Large intestine (tissue), 3 donors: Measurements from ENCODE around the gene CMYA5. TPM values are rescaled to one million over a fixed set of nuclear protein-coding genes. Genes with fewer than 3 reads are reported as not detected.

Experiments
- DNase-seq, 2 donors: peaks; one replicate each; pipeline versions ENCODE4 v3.0.0 to v3.0.0-alpha.2; 2013
- H3K27ac ChIP-seq: one replicate; pipeline ENCODE4 v1.5.1; 2013; ENCODE audit warnings: low read length
- H3K27me3 ChIP-seq: 2 replicates; pipeline ENCODE4 v1.6.1; 2013; ENCODE audit warnings: low read length; ENCODE audit not compliant: control insufficient read depth, insufficient read depth
- H3K36me3 ChIP-seq: 2 replicates; pipeline ENCODE4 v1.6.1; 2013; ENCODE audit warnings: low read length; ENCODE audit not compliant: control insufficient read depth, insufficient read depth
- H3K4me1 ChIP-seq: one replicate; pipeline ENCODE4 v1.6.1; 2013; ENCODE audit warnings: low read length; ENCODE audit not compliant: control insufficient read depth, insufficient read depth
- H3K4me3 ChIP-seq: one replicate; pipeline ENCODE4 v1.5.1; 2013; ENCODE audit warnings: low read length
- H3K9me3 ChIP-seq: one replicate; pipeline ENCODE4 v1.6.1; 2013; ENCODE audit warnings: mild to moderate bottlenecking, low read depth, low read length, moderate library complexity; ENCODE audit not compliant: control insufficient read depth
- WGBS: methylation state at CpG from one replicate; pipeline ENCODE4 v1.1.5; 2013; ENCODE audit warnings: low lambda C conversion rate; ENCODE audit not compliant: insufficient coverage; 5-methylcytosine and 5-hydroxymethylcytosine counted together
- polyA plus RNA-seq: library from polyadenylated mRNA; unstranded; fragments of 120-200 nt; gene quantifications from one replicate; pipeline ENCODE4 v1.2.1, GENCODE V29; 2013

The CMYA5 gene
- polyA plus RNA-seq, 1 donor, result 2.3 TPM

DNA sequence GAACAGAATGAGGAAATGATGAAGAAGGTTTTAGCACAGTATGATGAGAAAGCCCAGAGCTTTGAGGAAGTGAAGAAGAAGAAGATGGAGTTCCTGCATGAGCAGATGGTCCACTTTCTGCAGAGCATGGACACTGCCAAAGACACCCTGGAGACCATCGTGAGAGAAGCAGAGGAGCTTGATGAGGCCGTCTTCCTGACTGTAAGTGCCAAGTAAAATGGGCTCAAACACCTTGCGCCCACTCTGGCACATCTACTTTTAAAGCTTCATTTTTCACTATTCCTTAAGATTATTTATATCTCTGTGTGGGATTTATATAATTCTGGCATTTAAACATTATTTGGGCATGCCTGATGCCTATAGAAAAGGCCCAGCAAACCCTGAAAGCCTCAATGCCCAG is 55.6 kb downstream of the CMYA5 start:
- Histone ChIP-seq H3K4me1 (no peaks in the 10 kb centered on the region), H3K27ac (no peak overlapping the region), H3K9me3 (no peaks in the 10 kb centered on the region), H3K4me3 (no peak overlapping the region), H3K27me3 (no peaks in the 10 kb centered on the region), H3K36me3 (no peaks in the 10 kb centered on the region)
- 80% methylated on average over 1 of the region's 3 CpGs for WGBS
- no peak for DNase-seq

- H3K4me1 ChIP-seq, result no peaks in the 10 kb centered on the region
- 0% methylated on average over 2 of the region's 4 CpGs for WGBS
- H3K4me3 ChIP-seq, result no peak overlapping the region
- H3K36me3 ChIP-seq, result no peaks in the 10 kb centered on the region
- no peak for DNase-seq
- H3K27me3 ChIP-seq, result no peaks in the 10 kb centered on the region
- H3K9me3 ChIP-seq, result no peaks in the 10 kb centered on the region
- no peak overlapping the region for H3K27ac ChIP-seq
Measured at GRCh38 chr5:79746642-79747569, 57.3 kb downstream of the CMYA5 start.

DNA sequence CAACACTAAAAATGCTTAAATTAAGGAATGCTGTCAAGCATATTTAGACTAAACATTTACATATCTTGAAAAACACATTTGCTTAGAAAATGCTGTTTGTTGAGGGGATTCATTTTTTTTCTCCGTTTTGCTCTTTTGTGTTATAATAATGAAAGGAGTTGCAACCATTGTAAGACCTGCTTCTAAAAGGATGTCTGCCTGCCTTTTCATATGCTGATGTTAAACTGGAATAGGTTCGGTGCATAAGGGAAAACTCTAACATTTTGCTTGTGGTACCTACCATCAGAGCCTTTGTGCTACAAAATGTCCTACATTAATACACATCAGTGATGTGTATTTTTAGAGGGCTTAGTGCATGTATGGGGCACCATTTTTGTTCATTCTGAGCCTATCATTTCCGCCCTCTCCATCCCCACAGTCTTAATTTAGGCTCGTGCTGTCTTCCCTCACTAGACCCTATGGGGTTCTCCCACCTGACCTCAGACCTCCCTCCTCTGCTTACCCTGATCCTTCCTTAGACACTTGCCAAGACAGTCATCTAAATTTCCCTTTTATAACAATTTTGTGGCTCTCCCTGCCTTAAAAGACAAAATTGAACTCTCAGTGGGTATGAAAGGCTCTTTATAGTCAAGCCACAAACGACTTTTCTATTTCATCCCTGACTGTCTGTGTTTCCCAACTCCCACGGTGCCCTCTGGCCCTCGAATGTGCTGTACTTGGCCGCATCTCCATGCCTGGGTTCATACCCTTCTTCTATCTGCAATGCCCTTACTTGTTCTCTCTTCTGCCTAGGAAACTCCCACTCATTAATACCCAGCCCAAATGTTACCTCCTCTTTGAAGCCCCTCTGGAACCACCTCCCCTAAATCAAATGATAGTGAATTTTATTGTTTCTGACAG is 61.2 kb downstream of the CMYA5 start:
- H3K36me3 ChIP-seq, result no peaks in the 10 kb centered on the region
- H3K4me1 ChIP-seq, result peaks cover 14% of the 10 kb centered on the region
- H3K4me3 ChIP-seq, result no peak overlapping the region
- no peaks in the 10 kb centered on the region for H3K9me3 ChIP-seq
- H3K27ac ChIP-seq, result no peak overlapping the region
- no peaks in the 10 kb centered on the region for H3K27me3 ChIP-seq
- 80% methylated on average over 3 of the region's 8 CpGs for WGBS
- DNase-seq, result no peak

DNA sequence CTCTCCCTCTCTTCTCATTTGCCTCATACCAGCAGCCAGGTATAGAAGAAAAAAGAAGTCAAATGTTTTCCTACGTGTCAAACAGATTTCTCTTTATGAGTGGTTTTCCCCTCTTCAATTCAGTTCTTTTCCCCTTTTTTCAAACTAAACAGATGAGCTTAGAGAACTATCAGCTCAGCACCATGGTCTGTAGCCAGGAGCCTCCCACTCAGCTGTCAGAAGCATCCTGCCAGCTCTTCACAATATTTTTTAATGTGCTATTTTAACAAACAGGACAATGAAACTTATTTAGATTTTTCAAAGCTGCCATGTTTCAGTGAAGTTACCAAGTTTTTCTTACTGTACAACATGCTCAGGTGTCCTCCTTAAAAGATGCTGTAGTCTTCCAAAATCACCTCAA is 63.5 kb downstream of the CMYA5 start:
- WGBS, result no CpG with 5 or more reads among the region's 1 CpG
- Histone ChIP-seq H3K9me3 (no peaks in the 10 kb centered on the region), H3K4me1 (peaks cover 19% of the 10 kb centered on the region), H3K36me3 (no peaks in the 10 kb centered on the region), H3K27ac (no peak overlapping the region), H3K4me3 (no peak overlapping the region), H3K27me3 (no peaks in the 10 kb centered on the region)
- DNase-seq, result no peak

- no CpG with 5 or more reads among the region's 8 CpGs for WGBS
- Histone ChIP-seq H3K4me3 (no peak overlapping the region), H3K36me3 (no peaks in the 10 kb centered on the region), H3K27ac (peak overlapping the region; percentile 74), H3K27me3 (no peaks in the 10 kb centered on the region), H3K4me1 (peaks cover 19% of the 10 kb centered on the region), H3K9me3 (no peaks in the 10 kb centered on the region)
- peak; percentile 13 to 67 for DNase-seq
Measured at GRCh38 chr5:79753877-79754645, 64.4 kb downstream of the CMYA5 start.

GRCh38 chr5:79754865-79755555 is 65.4 kb downstream of the CMYA5 start:
- Histone ChIP-seq H3K27me3 (no peaks in the 10 kb centered on the region), H3K27ac (peak overlapping the region; percentile 74), H3K9me3 (no peaks in the 10 kb centered on the region), H3K36me3 (no peaks in the 10 kb centered on the region), H3K4me1 (peaks cover 19% of the 10 kb centered on the region), H3K4me3 (no peak overlapping the region)
- WGBS, result 40% methylated on average over 1 of the region's 7 CpGs
- DNase-seq, result peak; percentile 61 to 82

GRCh38 chr5:79756076-79756475 is 66.4 kb downstream of the CMYA5 start:
- peak overlapping the region; percentile 74 for H3K27ac ChIP-seq
- WGBS, result no CpG with 5 or more reads among the region's 4 CpGs
- no peak overlapping the region for H3K4me3 ChIP-seq
- DNase-seq, result peak; percentile 17 to 66
- H3K36me3 ChIP-seq, result no peaks in the 10 kb centered on the region
- no peaks in the 10 kb centered on the region for H3K27me3 ChIP-seq
- H3K9me3 ChIP-seq, result no peaks in the 10 kb centered on the region
- H3K4me1 ChIP-seq, result peaks cover 19% of the 10 kb centered on the region

- H3K36me3 ChIP-seq, result no peaks in the 10 kb centered on the region
- WGBS, result no CpG with 5 or more reads among the region's 2 CpGs
- H3K27me3 ChIP-seq, result no peaks in the 10 kb centered on the region
- no peaks in the 10 kb centered on the region for H3K9me3 ChIP-seq
- H3K4me1 ChIP-seq, result peaks cover 14% of the 10 kb centered on the region
- DNase-seq, result no peak
- H3K4me3 ChIP-seq, result no peak overlapping the region
- H3K27ac ChIP-seq, result no peak overlapping the region
Measured at GRCh38 chr5:79759436-79759835, 69.8 kb downstream of the CMYA5 start.

DNA sequence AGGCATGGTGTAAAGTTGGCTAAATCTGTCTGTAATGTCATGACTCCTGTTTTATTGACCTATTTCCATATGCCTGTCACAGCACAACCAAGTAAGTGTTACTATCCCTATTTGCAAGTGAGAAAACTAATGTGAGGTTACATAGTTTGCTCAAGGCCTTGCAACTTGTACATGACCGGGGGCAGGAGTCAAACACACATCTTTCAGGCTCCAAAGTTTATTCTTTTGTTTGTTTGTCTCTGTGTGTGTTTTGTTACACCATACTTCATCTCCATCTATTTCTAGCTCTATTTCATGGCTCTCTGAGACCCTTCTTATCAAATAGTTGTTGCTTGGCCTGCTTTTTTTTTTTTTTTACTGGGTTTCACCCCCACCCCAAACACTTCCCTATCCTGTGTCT is 70.2 kb downstream of the CMYA5 start:
- no peak for DNase-seq
- Histone ChIP-seq H3K9me3 (no peaks in the 10 kb centered on the region), H3K27me3 (no peaks in the 10 kb centered on the region), H3K36me3 (no peaks in the 10 kb centered on the region), H3K4me1 (peaks cover 10% of the 10 kb centered on the region), H3K27ac (no peak overlapping the region), H3K4me3 (no peak overlapping the region)
- no CpG with 5 or more reads among the region's 1 CpG for WGBS
